GM12878 (cell line): ENCODE data around the gene SERPINB6.

Experiments
- CHD2 ChIP-seq: IDR thresholded peaks from 2 replicates; pipeline ENCODE4 v1.6.1; 2011; ENCODE audit warnings: low read depth, low read length, improper control_type of control experiment, borderline replicate concordance
- EP300 ChIP-seq, 2 experiments: fragments of 150-350 bp in 1 of 2; IDR thresholded peaks; 2 replicates each; pipeline ENCODE4 v1.6.1; 2011 to 2012; ENCODE audit warnings: low read depth in 2 of 2, low read length in 2 of 2, borderline replicate concordance in 1 of 2, improper control_type of control experiment in 1 of 2, inconsistent platforms in 1 of 2; ENCODE audit not compliant: control insufficient read depth in 1 of 2
- EZH2 ChIP-seq: IDR thresholded peaks from 2 replicates; pipeline ENCODE4 v1.6.1; 2012; ENCODE audit warnings: low read depth, mild to moderate bottlenecking, control low read depth, inconsistent platforms, low read length, borderline replicate concordance; ENCODE audit not compliant: control insufficient read depth
- HDAC2 ChIP-seq: fragments of 200-600 bp; sonication (generic); IDR thresholded peaks from 2 replicates; pipeline ENCODE4 v1.6.1; 2017
- KDM1A ChIP-seq: fragments of 200-600 bp; sonication (generic); IDR thresholded peaks from 2 replicates; pipeline ENCODE4 v1.6.1; 2016; ENCODE audit warnings: borderline replicate concordance
- TAF1 ChIP-seq: IDR thresholded peaks from 2 replicates; pipeline ENCODE4 v1.6.1; 2011; ENCODE audit warnings: mild to moderate bottlenecking, low read depth, low read length, borderline replicate concordance
- TF ChIP-seq, protein P1 (sequence below), 3 experiments: IDR thresholded peaks in 2 of 3; conservative IDR thresholded peaks in 1 of 3; 2 replicates each; pipeline ENCODE4 v1.5.1; 2011; ENCODE audit warnings: low read depth in 3 of 3, low read length in 3 of 3, mild to moderate bottlenecking in 3 of 3, control low read depth in 2 of 3, moderate library complexity in 2 of 3, inconsistent platforms in 1 of 3, mixed read lengths in 1 of 3; ENCODE audit not compliant: control insufficient read depth in 2 of 3, insufficient read depth in 1 of 3; ENCODE audit errors: extremely low read depth in 1 of 3

DNA sequence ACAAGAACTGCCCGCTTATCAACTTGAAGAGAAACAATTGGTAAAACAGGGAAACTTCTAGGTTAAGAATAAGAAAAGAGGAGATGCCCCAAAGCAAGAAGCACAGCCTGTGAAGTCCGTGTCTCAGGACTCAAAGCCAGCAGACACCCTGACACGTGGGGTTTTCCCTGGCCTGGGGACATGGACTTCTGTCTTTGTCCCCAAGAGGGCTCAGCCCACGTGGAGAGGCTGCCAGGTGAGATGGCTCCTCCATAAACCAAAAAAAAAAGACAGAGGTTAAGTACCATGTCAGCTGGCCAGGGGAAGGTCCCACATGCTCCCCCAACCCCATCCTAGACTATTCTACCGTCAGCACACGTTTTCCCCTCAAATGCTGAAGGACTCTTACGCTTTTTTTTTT lies 9.9 kb downstream of the SERPINB6 start:
- TF ChIP-seq HDAC2 (no peak), EZH2 (no peak), CHD2 (no peak), KDM1A (no peak), EP300 (IDR thresholded peaks at IDR 0.05; ENCODE audit: borderline replicate concordance in 1 of 2, control insufficient read depth in 1 of 2, low read depth in 2 of 2, low read length in 2 of 2) (no peak), TAF1 (no peak)
- TF ChIP-seq, protein P1, sequence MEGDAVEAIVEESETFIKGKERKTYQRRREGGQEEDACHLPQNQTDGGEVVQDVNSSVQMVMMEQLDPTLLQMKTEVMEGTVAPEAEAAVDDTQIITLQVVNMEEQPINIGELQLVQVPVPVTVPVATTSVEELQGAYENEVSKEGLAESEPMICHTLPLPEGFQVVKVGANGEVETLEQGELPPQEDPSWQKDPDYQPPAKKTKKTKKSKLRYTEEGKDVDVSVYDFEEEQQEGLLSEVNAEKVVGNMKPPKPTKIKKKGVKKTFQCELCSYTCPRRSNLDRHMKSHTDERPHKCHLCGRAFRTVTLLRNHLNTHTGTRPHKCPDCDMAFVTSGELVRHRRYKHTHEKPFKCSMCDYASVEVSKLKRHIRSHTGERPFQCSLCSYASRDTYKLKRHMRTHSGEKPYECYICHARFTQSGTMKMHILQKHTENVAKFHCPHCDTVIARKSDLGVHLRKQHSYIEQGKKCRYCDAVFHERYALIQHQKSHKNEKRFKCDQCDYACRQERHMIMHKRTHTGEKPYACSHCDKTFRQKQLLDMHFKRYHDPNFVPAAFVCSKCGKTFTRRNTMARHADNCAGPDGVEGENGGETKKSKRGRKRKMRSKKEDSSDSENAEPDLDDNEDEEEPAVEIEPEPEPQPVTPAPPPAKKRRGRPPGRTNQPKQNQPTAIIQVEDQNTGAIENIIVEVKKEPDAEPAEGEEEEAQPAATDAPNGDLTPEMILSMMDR (IDR thresholded peaks at IDR 0.05 in 2 of 3, conservative IDR thresholded peaks at IDR 0.05 in 1 of 3; ENCODE audit: control insufficient read depth in 2 of 3, extremely low read depth in 1 of 3, insufficient read depth in 1 of 3, low read depth in 3 of 3, low read length in 3 of 3): no peak
